IMR-90 (cell line): ENCODE results near the gene ADAMTSL2. TPM values are rescaled to one million over a fixed set of nuclear protein-coding genes. Genes with fewer than 3 reads are reported as not detected.

Experiments used
- ATAC-seq: fragments of 200-7000 bp; cut with Tn5 transposase; 2 replicates; pipeline ENCODE4 v1.9.1; 2020; ENCODE audit warnings: low read depth, mild to moderate bottlenecking, moderate library complexity
- BruUV-seq: library from RNA; stranded (reverse); fragments of 400-500 nt; replicated peaks from 2 replicates; lab custom pipeline; 2021; lab: Mats Ljungman, UMichigan
- CTCF ChIA-PET: fragments of 300-600 bp; formaldehyde crosslinking; extraction: SDS; loops from one replicate; lab custom pipeline; 2021; ENCODE audit warnings: antibody characterized with exemption; lab: Yijun Ruan, JAX
- POLR2A ChIA-PET: fragments of 300-600 bp; sonication (Branson Sonifier 250); formaldehyde crosslinking; loops from one replicate; lab custom pipeline; 2022; ENCODE audit warnings: antibody characterized with exemption; ENCODE audit not compliant: unreplicated experiment; lab: Charles Lee
- DNase-seq: peaks from one replicate; pipeline ENCODE4 v3.0.0; 2013
- H2AFZ ChIP-seq: replicated peaks from 2 replicates; pipeline ENCODE3; 2013; ENCODE audit warnings: low read length, mild to moderate bottlenecking; ENCODE audit not compliant: poor library complexity
- H2AK5ac ChIP-seq: 2 replicates; pipeline ENCODE4 v1.6.1; 2013; ENCODE audit warnings: low read depth, low read length, inconsistent platforms
- H2AK9ac ChIP-seq: replicated peaks from 2 replicates; pipeline ENCODE3; 2013; ENCODE audit warnings: mild to moderate bottlenecking, low read depth, low read length, moderate library complexity; ENCODE audit not compliant: poor library complexity
- H2BK120ac ChIP-seq: 2 replicates; pipeline ENCODE4 v1.6.1; 2013; ENCODE audit warnings: low read depth, low read length, inconsistent platforms
- H2BK15ac ChIP-seq: 3 replicates; pipeline ENCODE4 v1.6.1; 2013; ENCODE audit warnings: low read depth, low read length, inconsistent platforms
- H2BK20ac ChIP-seq: 2 replicates; pipeline ENCODE4 v1.6.1; 2013; ENCODE audit warnings: low read depth, mild to moderate bottlenecking, inconsistent platforms, low read length, moderate library complexity
- H2BK5ac ChIP-seq: 2 replicates; pipeline ENCODE4 v1.6.1; 2013; ENCODE audit warnings: mild to moderate bottlenecking, low read depth, low read length, inconsistent platforms; ENCODE audit not compliant: poor library complexity, severe bottlenecking
- H3K14ac ChIP-seq: replicated peaks from 2 replicates; pipeline ENCODE4 v1.6.1; 2013; ENCODE audit warnings: low read depth, low read length, inconsistent platforms
- H3K18ac ChIP-seq: 2 replicates; pipeline ENCODE4 v1.6.1; 2013; ENCODE audit warnings: low read depth, low read length, control low read depth
- H3K23ac ChIP-seq: 2 replicates; pipeline ENCODE4 v1.6.1; 2013; ENCODE audit warnings: low read depth, low read length, inconsistent platforms
- H3K27ac ChIP-seq: 2 replicates; pipeline ENCODE4 v1.5.1; 2013; ENCODE audit warnings: mild to moderate bottlenecking, control low read depth, low read length; ENCODE audit not compliant: insufficient read depth
- H3K27me3 ChIP-seq: 2 replicates; pipeline ENCODE4 v1.6.1; 2013; ENCODE audit warnings: low read length; ENCODE audit not compliant: control insufficient read depth, insufficient read depth
- H3K36me3 ChIP-seq: 2 replicates; pipeline ENCODE4 v1.6.1; 2013; ENCODE audit warnings: low read length, mixed read lengths; ENCODE audit not compliant: control insufficient read depth, insufficient read depth
- H3K4ac ChIP-seq: 2 replicates; pipeline ENCODE4 v1.6.1; 2013; ENCODE audit warnings: low read depth, low read length, inconsistent platforms
- H3K4me1 ChIP-seq: 2 replicates; pipeline ENCODE4 v1.6.1; 2013; ENCODE audit warnings: low read length, mixed read lengths; ENCODE audit not compliant: control insufficient read depth, insufficient read depth
- H3K4me2 ChIP-seq: 2 replicates; pipeline ENCODE4 v1.6.1; 2013; ENCODE audit warnings: low read depth, mild to moderate bottlenecking, control low read depth, low read length, moderate library complexity
- H3K4me3 ChIP-seq: 2 replicates; pipeline ENCODE4 v1.5.1; 2013; ENCODE audit warnings: low read depth, mild to moderate bottlenecking, control low read depth, low read length, moderate library complexity; ENCODE audit not compliant: insufficient read depth
- H3K56ac ChIP-seq: 2 replicates; pipeline ENCODE4 v1.6.1; 2013; ENCODE audit warnings: low read length, inconsistent platforms; ENCODE audit not compliant: insufficient read depth; ENCODE audit errors: extremely low read depth
- H3K79me1 ChIP-seq, 2 experiments: 2 replicates each; pipeline ENCODE4 v1.6.1; 2013; ENCODE audit warnings: low read length in 2 of 2, inconsistent platforms in 1 of 2, low read depth in 1 of 2
- H3K9ac ChIP-seq: 2 replicates; pipeline ENCODE4 v1.6.1; 2013; ENCODE audit warnings: low read depth, low read length, control low read depth
- H3K9me1 ChIP-seq: 2 replicates; pipeline ENCODE4 v1.6.1; 2013; ENCODE audit warnings: low read length, inconsistent platforms; ENCODE audit not compliant: insufficient read depth
- H3K9me3 ChIP-seq: 2 replicates; pipeline ENCODE4 v1.6.1; 2013; ENCODE audit warnings: low read length; ENCODE audit not compliant: control insufficient read depth, insufficient read depth
- H4K20me1 ChIP-seq: 2 replicates; pipeline ENCODE4 v1.6.1; 2013; ENCODE audit warnings: low read length, inconsistent platforms; ENCODE audit not compliant: insufficient read depth
- H4K5ac ChIP-seq: 2 replicates; pipeline ENCODE4 v1.6.1; 2013; ENCODE audit warnings: mild to moderate bottlenecking, low read depth, low read length, control low read depth
- H4K8ac ChIP-seq, 2 experiments: 2 replicates each; pipeline ENCODE4 v1.6.1; 2013; ENCODE audit warnings: low read depth in 2 of 2, low read length in 2 of 2, control low read depth in 1 of 2, inconsistent platforms in 1 of 2
- H4K91ac ChIP-seq: 2 replicates; pipeline ENCODE4 v1.6.1; 2013; ENCODE audit warnings: low read depth, low read length, inconsistent platforms; ENCODE audit not compliant: insufficient read depth
- CEBPB ChIP-seq: IDR thresholded peaks from 2 replicates; pipeline ENCODE4 v1.6.1; 2012; ENCODE audit warnings: low read depth, low read length, improper control_type of control experiment
- RFX5 ChIP-seq: IDR thresholded peaks from 2 replicates; pipeline ENCODE4 v1.8.0; 2012; ENCODE audit warnings: low read depth, mild to moderate bottlenecking, low read length, moderate library complexity
- WGBS, 2 experiments: methylation state at CpG; one replicate each; pipeline versions ENCODE4 v1.1.5 to v1.1.7; 2013; ENCODE audit warnings: missing lambda C conversion rate in 2 of 2; ENCODE audit not compliant: insufficient read length in 1 of 2; ENCODE audit errors: extremely low coverage in 2 of 2; 5-methylcytosine and 5-hydroxymethylcytosine counted together
- dilution Hi-C: fragments of 300-500 bp; cut with HindIII; formaldehyde crosslinking; loops from one replicate; pipeline ENCODE4 v1.14.3; 2018; ENCODE audit warnings: low sequenced_read_pairs; ENCODE audit not compliant: unreplicated experiment
- in situ Hi-C: fragments of 300-500 bp; cut with MboI; formaldehyde crosslinking; loops from 3 replicates; pipeline ENCODE4 v1.14.3; 2019; ENCODE audit warnings: low sequenced_read_pairs, inconsistent platforms, mixed read lengths
- intact Hi-C: fragments of 100-400 bp; cut with micrococcal nuclease; formaldehyde crosslinking; loops from 2 replicates; pipeline ENCODE4 v1.10.0; 2022
- polyA plus RNA-seq, 3 experiments: library from polyadenylated mRNA; depleted of rRNA; stranded (reverse); fragments of >200 nt; gene quantifications; 2 replicates each; pipeline ENCODE4 v1.2.3, GENCODE V29; 2012; ENCODE audit warnings: low replicate concordance in 1 of 3
- total RNA-seq: library from RNA; depleted of rRNA; stranded (reverse); fragments of >200 nt; gene quantifications from 2 replicates; pipeline ENCODE4 v1.2.3, GENCODE V29; 2012

The ADAMTSL2 gene
- total and polyA plus RNA-seq, 2 of the 4 experiments (the other 2 are of a cell fraction) = not detected

DNA sequence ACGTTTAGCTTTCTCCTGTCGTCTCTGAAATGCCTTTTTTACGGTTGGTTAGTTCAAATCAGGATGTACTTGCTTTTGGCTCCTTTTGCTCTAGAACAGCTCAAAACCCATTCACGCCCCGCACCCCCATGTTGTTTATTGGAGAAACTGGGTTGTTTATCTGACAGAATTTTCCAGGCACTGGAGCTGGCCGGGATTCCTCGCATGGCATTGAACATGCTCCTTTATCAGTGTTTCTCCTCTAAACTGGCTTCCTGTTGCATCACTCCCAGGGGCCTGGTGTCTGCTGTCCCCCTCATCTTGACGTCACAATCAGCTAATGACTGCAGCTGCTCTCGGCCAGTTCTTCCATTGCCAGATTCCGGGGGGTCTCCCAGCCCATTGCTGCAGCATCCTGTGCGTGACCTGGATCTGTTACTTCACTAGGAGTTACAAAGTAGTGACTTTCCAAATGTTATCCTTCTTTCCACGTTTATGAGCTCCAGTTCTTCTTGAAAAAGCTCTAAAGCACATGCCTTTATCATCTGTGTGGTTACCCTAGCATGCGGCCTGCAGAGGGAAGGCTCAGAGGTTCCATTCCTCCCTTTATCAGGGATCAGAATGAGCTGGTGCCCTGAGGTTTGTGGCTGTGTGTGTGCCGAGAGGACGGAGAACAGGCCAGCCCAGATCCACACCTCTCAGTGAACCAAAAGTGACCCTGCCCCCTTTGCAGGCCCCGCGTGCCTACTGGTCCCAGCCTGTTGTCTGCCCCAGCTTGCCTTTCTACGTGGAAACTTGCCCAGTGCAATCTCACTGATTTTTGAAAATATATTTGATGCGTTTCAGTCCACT, 47.2 kb downstream of the ADAMTSL2 start:
- intact Hi-C loops = no loop called here
- H3K56ac ChIP-seq = no peak overlapping the region
- DNase-seq (peak; percentile 75), ATAC-seq (peak; percentile 70)
- H2BK120ac ChIP-seq = peak overlapping the region; percentile 32; the same call in 1 of the 2 replicates
- H3K4me2 ChIP-seq = no peak overlapping the region; the same call in 1 of the 2 replicates
- H4K20me1 ChIP-seq = no peaks in the 10 kb centered on the region
- H2AK9ac ChIP-seq = no peak overlapping the region
- H3K4me3 ChIP-seq = no peak overlapping the region
- H3K9me1 ChIP-seq = no peaks in the 10 kb centered on the region
- H3K79me1 ChIP-seq = no peaks in the 10 kb centered on the region
- in situ Hi-C loops = no loop called here
- no peak overlapping the region; the same call in 1 of the 2 replicates for H3K23ac ChIP-seq
- H2AFZ ChIP-seq = peak overlapping the region; percentile 51
- BruUV-seq = no TSS peak
- no peak overlapping the region for H2BK5ac ChIP-seq
- H3K18ac ChIP-seq = peak overlapping the region; percentile 5; the same call in 1 of the 2 replicates
- ChIA-PET CTCF (interaction anchor here (0.6 kb wide), 1 partner anchor 60 kb away, joined by 3 read pairs; no protein-coding TSS in a partner anchor), POLR2A (no interaction called here)
- TF ChIP-seq RFX5 (no peak), CEBPB (peak; percentile 74)
- H3K9ac ChIP-seq = no peak overlapping the region
- peak overlapping the region; percentile 22; the same call in 1 of the 2 replicates for H3K27ac ChIP-seq
- dilution Hi-C loops = no loop called here
- peaks cover 45% of the 10 kb centered on the region for H3K27me3 ChIP-seq
- no peak overlapping the region for H4K5ac ChIP-seq
- no peak overlapping the region for H2BK15ac ChIP-seq
- H3K4ac ChIP-seq = peak overlapping the region; percentile 22
- H3K4me1 ChIP-seq = peaks cover 4% of the 10 kb centered on the region; the same call in 1 of the 2 replicates
- WGBS, 2 experiments = 39% methylated on average over 6 of the region's 19 CpGs; no CpG with 5 or more reads in 1 of the 2 experiments
- H2AK5ac ChIP-seq = 0 out of 2 replicates have a peak overlapping the region, but pooled peaks have one; percentile 10
- no peaks in the 10 kb centered on the region for H3K9me3 ChIP-seq
- no peaks in the 10 kb centered on the region for H3K36me3 ChIP-seq
- peak overlapping the region; percentile 35; the same call in 1 of the 2 replicates for H2BK20ac ChIP-seq
- H3K14ac ChIP-seq = 0 out of 2 replicates have a peak overlapping the region, but pooled peaks have one; percentile 51
- peak overlapping the region; percentile 47; the same call in 1 of the 2 replicates for H4K91ac ChIP-seq
- H4K8ac ChIP-seq = peak overlapping the region in 1 of 2 experiments; percentile 49; a peak in 2 of 4 replicates
